Retina (tissue), 1 donor: Measurements from ENCODE around the gene USP16.

ENCODE experiments used
- DNase-seq: peaks from one replicate; pipeline ENCODE4 v3.0.0-alpha.2; 2016

Gene USP16

DNA sequence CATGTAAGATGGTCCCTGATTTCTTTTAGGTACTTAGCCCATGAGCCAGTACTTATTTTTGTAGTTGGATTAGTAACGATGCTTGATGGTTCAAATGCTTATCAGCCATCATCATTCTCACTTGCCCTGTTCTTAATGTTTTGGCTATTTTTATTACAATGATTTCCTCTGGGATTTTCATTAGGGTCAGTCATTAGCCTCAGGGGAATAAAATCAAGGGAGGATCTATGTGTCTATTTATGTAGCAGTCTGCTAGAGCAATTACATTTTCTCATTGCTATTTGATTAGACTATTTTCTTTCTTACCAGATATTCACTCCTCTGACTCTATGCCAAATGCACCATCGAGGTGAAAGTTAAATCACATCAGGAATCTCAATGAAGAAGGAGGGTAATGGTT lies 59.9 kb downstream of the USP16 start:
- no peak for DNase-seq

DNA sequence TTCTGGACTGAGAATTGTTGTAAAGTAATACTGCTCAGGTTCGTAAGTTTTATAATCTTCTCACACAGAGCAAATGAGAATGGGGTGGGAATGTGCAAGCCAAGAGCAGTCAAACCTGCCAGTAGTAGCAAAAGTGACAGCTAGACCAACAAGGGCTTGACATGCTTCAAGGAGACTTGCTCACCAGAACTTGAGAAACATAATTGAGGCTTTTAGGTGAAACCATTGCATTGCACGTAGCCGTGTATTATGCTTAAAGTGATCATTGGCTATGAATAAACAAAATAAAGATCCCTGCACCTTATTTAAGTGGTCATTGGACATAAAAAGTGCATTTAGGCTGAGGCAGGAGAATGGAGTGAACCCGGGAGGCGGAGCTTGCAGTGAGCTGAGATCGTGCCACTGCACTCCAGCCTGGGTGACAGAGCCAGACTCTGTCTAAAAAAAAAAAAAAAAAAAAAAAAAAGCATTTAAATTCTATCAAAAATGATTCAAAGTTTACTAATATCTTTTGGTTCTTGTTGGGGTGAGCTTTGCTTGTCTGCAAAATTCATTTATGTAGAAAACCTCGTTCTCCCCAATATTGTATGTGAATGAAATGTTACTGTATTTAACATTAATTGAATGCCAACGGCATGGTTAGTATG lies 60.8 kb downstream of the USP16 start:
- DNase-seq, result no peak

DNA sequence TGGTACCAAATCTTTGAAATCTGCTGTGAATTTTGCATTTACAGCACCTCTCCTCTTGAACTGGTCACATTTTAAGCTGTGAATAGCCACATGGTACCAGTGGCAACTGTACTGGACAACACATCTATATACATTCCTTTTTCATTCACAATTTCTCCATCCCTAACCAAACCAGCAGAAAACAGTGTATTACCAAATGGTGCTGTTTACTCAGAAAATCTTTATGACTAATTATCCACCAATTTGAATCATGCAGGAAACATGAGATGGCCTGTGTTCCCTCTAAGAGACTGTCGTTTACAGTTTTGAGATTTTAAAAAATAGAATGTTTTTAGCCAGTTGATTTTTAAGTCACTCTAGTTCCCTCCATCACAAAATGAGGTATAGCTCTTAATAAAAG lies 66.6 kb downstream of the USP16 start:
- no peak for DNase-seq

DNA sequence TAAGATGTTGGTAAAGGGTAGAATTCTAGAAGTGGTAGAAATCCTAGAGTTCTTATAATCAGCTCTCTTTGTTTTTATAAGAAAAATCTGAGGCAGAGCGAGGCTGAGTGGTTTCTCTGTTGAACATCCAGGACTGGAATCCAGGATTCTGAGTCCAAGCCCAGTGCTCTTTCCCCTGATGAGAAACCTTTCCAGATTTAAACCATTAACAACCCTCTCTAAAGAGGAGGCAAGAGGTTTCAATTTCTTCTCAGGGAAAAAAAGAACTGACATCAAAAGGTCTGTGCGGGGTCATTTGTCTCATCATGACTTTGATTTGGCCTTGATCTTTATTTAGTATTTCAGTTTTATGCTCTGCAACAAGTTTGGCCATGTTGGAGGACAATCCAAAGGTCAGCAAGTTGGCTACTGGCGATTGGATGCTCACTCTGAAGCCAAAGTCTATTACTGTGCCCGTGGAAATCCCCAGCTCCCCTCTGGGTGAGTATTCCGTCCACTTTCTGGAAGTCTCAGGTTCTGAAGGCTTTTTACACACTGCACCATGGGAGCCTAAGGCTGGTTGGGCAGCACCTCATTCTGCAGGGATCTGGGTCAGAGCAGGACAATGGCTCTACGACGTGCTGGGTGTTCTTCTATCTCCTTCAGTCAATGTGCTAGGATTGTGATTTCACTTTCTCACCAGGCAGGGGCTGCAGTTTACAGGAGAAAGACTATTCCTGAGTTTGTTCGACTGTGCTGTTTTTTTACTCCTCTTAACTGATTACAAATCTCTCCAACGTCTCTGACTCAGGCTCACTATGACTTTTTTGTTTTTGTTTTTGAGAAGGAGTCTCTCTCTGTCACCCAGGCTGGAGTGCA lies 67.9 kb downstream of the USP16 start:
- DNase-seq, result no peak

DNA sequence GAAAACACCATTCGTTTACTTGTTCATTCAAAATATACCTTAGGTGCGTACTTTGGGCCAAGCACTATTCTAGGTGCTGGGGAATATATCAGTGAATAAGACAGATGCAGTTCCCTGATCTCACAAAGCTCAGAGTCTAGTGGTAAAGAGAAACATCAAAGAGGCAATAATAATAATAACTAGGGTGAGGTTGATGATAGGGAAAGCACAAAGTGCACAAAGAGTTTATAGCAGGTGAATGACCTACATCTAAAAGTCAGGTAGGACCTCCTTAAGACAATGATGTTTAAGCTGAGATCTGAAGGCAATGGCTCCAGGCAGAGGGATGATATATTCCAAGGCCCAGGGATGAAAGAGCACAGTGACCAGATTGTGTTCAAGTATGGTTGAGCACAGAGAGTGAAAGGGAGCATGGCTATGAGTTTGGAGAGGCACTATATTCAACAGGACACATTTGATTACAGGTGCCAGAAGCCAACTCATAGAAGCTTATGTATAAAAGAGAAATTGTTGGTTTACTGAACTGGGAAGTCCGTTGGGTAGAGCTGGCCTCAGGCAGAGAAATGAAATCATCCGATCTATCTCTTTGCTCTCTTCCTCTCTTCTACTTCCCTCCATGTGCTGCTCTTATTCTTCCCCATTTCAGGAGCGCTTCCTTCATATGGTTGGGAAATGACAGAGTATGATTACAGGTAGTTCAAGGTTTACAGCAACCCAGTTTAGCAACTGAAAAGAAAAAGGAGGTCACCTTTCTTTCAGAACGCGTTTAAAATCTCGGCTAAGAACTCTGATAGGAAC lies 71.9 kb downstream of the USP16 start:
- DNase-seq, result no peak

DNA sequence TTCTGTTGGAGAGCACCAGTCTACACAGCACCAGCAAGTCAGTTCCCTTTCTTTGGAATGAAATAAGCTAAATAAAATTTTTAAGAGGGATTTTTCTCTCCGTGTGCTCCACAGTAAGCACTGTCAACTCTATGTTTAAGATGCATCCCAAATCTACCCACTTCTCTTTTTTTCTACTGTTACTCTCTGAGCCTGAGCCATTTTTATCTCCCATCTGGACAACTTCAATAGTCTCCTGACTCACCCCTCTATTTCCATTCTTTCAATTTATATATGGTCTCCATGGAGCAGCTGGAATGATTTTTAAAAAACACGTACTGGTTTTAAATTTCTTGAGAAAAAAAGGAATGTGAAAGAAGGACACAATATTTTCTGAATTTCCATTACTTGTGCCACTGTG lies 73.7 kb downstream of the USP16 start:
- no peak for DNase-seq

DNA sequence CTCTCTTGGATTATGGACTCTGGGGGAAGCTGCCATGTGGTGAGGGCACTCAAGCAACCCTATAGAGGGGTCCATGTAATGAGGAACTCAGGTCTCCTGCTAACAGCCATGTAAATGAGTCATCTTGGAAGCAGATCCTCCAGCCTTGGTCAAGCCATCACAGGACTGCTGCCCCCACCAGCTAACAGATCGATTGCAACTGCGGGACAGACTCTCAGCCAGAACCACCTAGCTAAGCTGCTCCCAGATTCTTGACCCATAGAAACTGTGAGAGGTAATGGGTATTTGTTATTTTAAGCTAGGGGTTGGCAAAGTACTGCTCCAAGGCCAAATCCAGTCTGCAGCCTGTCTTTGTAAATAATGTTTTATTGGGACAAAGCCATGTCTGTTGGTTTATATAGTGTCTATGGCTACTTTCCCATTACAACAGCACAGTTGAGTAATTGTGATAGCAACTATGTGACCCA lies 78.4 kb downstream of the USP16 start:
- no peak for DNase-seq
